GM12878 (cell line): ENCODE results near the gene TNFRSF9. TPM values are rescaled to one million over a fixed set of nuclear protein-coding genes. Genes with fewer than 3 reads are reported as not detected.

ENCODE experiments used
- ATAC-seq: fragments of 200-7000 bp; cut with Tn5 transposase; 3 replicates; pipeline ENCODE4 v1.9.1; 2020; ENCODE audit warnings: mild to moderate bottlenecking, moderate library complexity
- BruUV-seq: library from RNA; stranded (reverse); fragments of 400-500 nt; replicated peaks from 2 replicates; lab custom pipeline; 2021; lab: Mats Ljungman, UMichigan
- CTCF ChIA-PET: fragments of 300-600 bp; sonication (Branson Sonifier 250); formaldehyde crosslinking; extraction: SDS; loops from one replicate; lab custom pipeline; 2021; ENCODE audit warnings: inconsistent platforms; lab: Yijun Ruan, JAX
- POLR2A ChIA-PET: fragments of 350-600 bp; formaldehyde crosslinking; extraction: SDS; loops from one replicate; lab custom pipeline; 2021; ENCODE audit warnings: inconsistent platforms; lab: Charles Lee
- RAD21 ChIA-PET: fragments of 300-600 bp; sonication (Branson Sonifier 250); formaldehyde crosslinking; loops from one replicate; lab custom pipeline; 2023; ENCODE audit warnings: antibody characterized with exemption; ENCODE audit not compliant: unreplicated experiment; lab: Charles Lee
- SMC1A ChIA-PET: fragments of 300-600 bp; sonication (Branson Sonifier 250); formaldehyde crosslinking; loops from one replicate; lab custom pipeline; 2023; ENCODE audit not compliant: unreplicated experiment, uncharacterized antibody; lab: Charles Lee
- DNase-seq: peaks from one replicate; pipeline ENCODE4 v3.0.0-alpha.2; 2011; ENCODE audit warnings: low read depth, low spot score
- FAIRE-seq: peaks from 3 replicates; lab custom pipeline; 2011; peaks lifted over from hg19 to GRCh38; lab: Jason Lieb, UNC
- H2AFZ ChIP-seq: 2 replicates; pipeline ENCODE4 v1.6.0; 2011; ENCODE audit warnings: low read depth, low read length, control low read depth; ENCODE audit not compliant: control insufficient read depth
- H3K27ac ChIP-seq: 2 replicates; pipeline ENCODE4 v1.5.1; 2011; ENCODE audit warnings: control low read depth; ENCODE audit not compliant: control insufficient read depth, insufficient read depth
- H3K27me3 ChIP-seq, 2 experiments: replicated peaks in 1 of 2; 2 replicates each; pipeline versions ENCODE4 v1.6.0 to v1.6.1; 2011; ENCODE audit warnings: low read length in 1 of 2; ENCODE audit not compliant: control insufficient read depth in 2 of 2, insufficient read depth in 2 of 2
- H3K36me3 ChIP-seq, 2 experiments: 2 replicates each; pipeline ENCODE4 v1.5.1; 2011; ENCODE audit warnings: low read length in 1 of 2; ENCODE audit not compliant: control insufficient read depth in 2 of 2, insufficient read depth in 2 of 2
- H3K4me1 ChIP-seq: 2 replicates; pipeline ENCODE4 v1.6.1; 2011; ENCODE audit warnings: mild to moderate bottlenecking, low read length, moderate library complexity, mixed read lengths; ENCODE audit not compliant: control insufficient read depth, insufficient read depth
- H3K4me2 ChIP-seq: 2 replicates; pipeline ENCODE4 v1.6.0; 2011; ENCODE audit warnings: control low read depth; ENCODE audit not compliant: control insufficient read depth, insufficient read depth
- H3K4me3 ChIP-seq: fragments of 200-600 bp; sonication (generic); 2 replicates; pipeline ENCODE4 v1.5.1; 2016
- H3K79me2 ChIP-seq: 2 replicates; pipeline ENCODE4 v1.6.0; 2011; ENCODE audit warnings: low read length; ENCODE audit not compliant: control insufficient read depth, insufficient read depth
- H3K9ac ChIP-seq: 2 replicates; pipeline ENCODE4 v1.8.0; 2011; ENCODE audit warnings: low read length, control low read depth, mixed read lengths; ENCODE audit not compliant: control insufficient read depth, insufficient read depth
- H3K9me3 ChIP-seq: replicated peaks from 3 replicates; pipeline ENCODE4 v1.5.1; 2011; ENCODE audit warnings: mild to moderate bottlenecking, low read length; ENCODE audit not compliant: control insufficient read depth, insufficient read depth
- H4K20me1 ChIP-seq: 2 replicates; pipeline ENCODE4 v1.6.0; 2011; ENCODE audit not compliant: control insufficient read depth, insufficient read depth
- CEBPB ChIP-seq, 2 experiments: fragments of 150-350 bp in 1 of 2; IDR thresholded peaks; 2 replicates each; pipeline ENCODE4 v1.6.1; 2012 to 2014; ENCODE audit warnings: low read depth in 2 of 2, low read length in 2 of 2, borderline replicate concordance in 1 of 2, inconsistent platforms in 1 of 2
- CHD2 ChIP-seq: IDR thresholded peaks from 2 replicates; pipeline ENCODE4 v1.6.1; 2011; ENCODE audit warnings: low read depth, low read length, improper control_type of control experiment, borderline replicate concordance
- CREM ChIP-seq: IDR thresholded peaks from 2 replicates; pipeline ENCODE4 v1.6.1; 2014; ENCODE audit warnings: antibody characterized with exemption, low read depth
- EGR1 ChIP-seq, 2 experiments: IDR thresholded peaks; 1 replicate in 1 of 2; 2 replicates in 1 of 2; pipeline ENCODE4 v1.6.1; 2011 to 2012; ENCODE audit warnings: low read depth in 2 of 2, low read length in 2 of 2, borderline replicate concordance in 1 of 2, mild to moderate bottlenecking in 1 of 2, moderate library complexity in 1 of 2
- FOXK2 ChIP-seq: fragments of 450-650 bp; IDR thresholded peaks from 2 replicates; pipeline ENCODE4 v1.6.1; 2017; ENCODE audit warnings: mild to moderate bottlenecking, moderate library complexity
- FOXM1 ChIP-seq: IDR thresholded peaks from 2 replicates; pipeline ENCODE4 v1.6.1; 2012; ENCODE audit warnings: low read depth, mild to moderate bottlenecking, inconsistent platforms, low read length, moderate library complexity
- HDAC2 ChIP-seq: fragments of 200-600 bp; sonication (generic); IDR thresholded peaks from 2 replicates; pipeline ENCODE4 v1.6.1; 2017
- HDGF ChIP-seq: fragments of 450-650 bp; IDR thresholded peaks from 2 replicates; pipeline ENCODE4 v1.6.1; 2016; ENCODE audit warnings: antibody characterized with exemption
- NFIC ChIP-seq: IDR thresholded peaks from 2 replicates; pipeline ENCODE4 v1.6.1; 2012; ENCODE audit warnings: low read depth, mild to moderate bottlenecking, inconsistent platforms, low read length, moderate library complexity
- RB1 ChIP-seq: fragments of 450-650 bp; formaldehyde crosslinking; IDR thresholded peaks from 2 replicates; pipeline ENCODE4 v1.6.1; 2017; ENCODE audit warnings: mild to moderate bottlenecking, borderline replicate concordance
- SIX5 ChIP-seq: IDR thresholded peaks from 2 replicates; pipeline ENCODE4 v1.6.1; 2011; ENCODE audit warnings: mild to moderate bottlenecking, low read depth, low read length, moderate library complexity; ENCODE audit not compliant: severe bottlenecking
- SKIL ChIP-seq: fragments of 450-650 bp; IDR thresholded peaks from 2 replicates; pipeline ENCODE4 v1.6.1; 2017; ENCODE audit warnings: mild to moderate bottlenecking, low read depth, inconsistent platforms; ENCODE audit not compliant: poor library complexity, severe bottlenecking
- STAT1 ChIP-seq: fragments of 450-650 bp; conservative IDR thresholded peaks from 2 replicates; pipeline ENCODE4 v1.6.1; 2014; ENCODE audit warnings: antibody characterized with exemption, mild to moderate bottlenecking
- YBX1 ChIP-seq: fragments of 450-650 bp; IDR thresholded peaks from 2 replicates; pipeline ENCODE4 v1.6.1; 2016; ENCODE audit warnings: antibody characterized with exemption
- ZBED1 ChIP-seq: IDR thresholded peaks from 2 replicates; pipeline ENCODE4 v1.6.1; 2016; ENCODE audit warnings: borderline replicate concordance
- ZZZ3 ChIP-seq: IDR thresholded peaks from 2 replicates; pipeline ENCODE4 v1.6.1; 2011; ENCODE audit warnings: low read depth; ENCODE audit not compliant: control insufficient read depth, insufficient read length
- WGBS: methylation state at CpG from one replicate; pipeline ENCODE4 v1.1.6; 2016; ENCODE audit warnings: low lambda C conversion rate; ENCODE audit not compliant: insufficient replicate concordance, insufficient coverage; ENCODE audit errors: missing lambda C conversion rate; 5-methylcytosine and 5-hydroxymethylcytosine counted together
- in situ Hi-C: fragments of 300-500 bp; cut with MboI; formaldehyde crosslinking; loops from 9 replicates; pipeline ENCODE4 v1.14.3; 2018; ENCODE audit warnings: mixed read lengths
- intact Hi-C: fragments of 100-400 bp; cut with micrococcal nuclease; formaldehyde crosslinking; loops from one replicate; pipeline ENCODE4 v1.14.2; 2022; ENCODE audit not compliant: unreplicated experiment
- polyA plus RNA-seq, 11 experiments: library from polyadenylated mRNA; depleted of rRNA in 4 of 11; unstranded in 6 of 11; stranded (reverse) in 5 of 11; fragments of >200 nt; fragmentation: Nextera tagmentation in 4 of 11; fragmentation: Illumina TruSeq in 1 of 11; extraction: Ambion mirVana in 4 of 11; extraction: Trizol in 1 of 11; gene quantifications; 1 replicate in 1 of 11; 2 replicates in 10 of 11; pipeline versions ENCODE4 v1.2.1 to v1.2.3, GENCODE V29; 2011 to 2016; ENCODE audit warnings: inconsistent platforms in 2 of 11, missing spikeins in 2 of 11, low read depth in 1 of 11
- total RNA-seq, 4 experiments: library from RNA; depleted of rRNA in 3 of 4; stranded (reverse); fragments of >200 nt in 3 of 4; fragmentation: Illumina TruSeq in 1 of 4; extraction: Trizol in 1 of 4; gene quantifications; 2 replicates each; pipeline versions ENCODE4 v1.2.1 to v1.2.3, GENCODE V29; 2013 to 2021
- TF ChIP-seq, protein P1 (sequence below): fragments of 450-650 bp; IDR thresholded peaks from 2 replicates; pipeline ENCODE4 v1.6.1; 2016; ENCODE audit warnings: mild to moderate bottlenecking, moderate library complexity, borderline replicate concordance

Gene TNFRSF9
- total and polyA plus RNA-seq, 10 of the 15 experiments (the other 5 are each of a cell fraction or from before 2014, with no cell fraction given), result 2.0 to 25.6 (median 5.8) TPM

DNA sequence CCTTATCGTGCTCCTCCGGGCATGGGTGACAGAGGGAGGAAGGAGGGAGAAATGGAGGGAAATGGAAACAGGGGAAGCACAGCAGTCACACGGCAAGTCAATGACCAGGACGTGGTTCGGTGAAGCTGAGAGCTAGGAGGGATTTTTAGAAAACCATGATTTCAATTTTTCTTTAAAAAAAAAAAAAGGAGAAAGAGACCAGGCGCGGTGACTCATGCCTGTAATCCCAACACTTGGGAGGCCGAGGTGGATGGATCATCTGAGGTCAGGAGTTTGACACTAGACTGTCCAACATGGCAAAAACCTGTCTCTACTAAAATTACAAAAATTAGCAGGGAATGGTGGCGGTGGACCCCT lies 776 bp upstream of the TNFRSF9 start:
- 28% methylated on average over 7 of the region's 9 CpGs for WGBS
- Histone ChIP-seq H3K27ac (no peak overlapping the region), H3K36me3 (no peaks in the 10 kb centered on the region), H3K79me2 (no peaks in the 10 kb centered on the region), H3K4me3 (no peak overlapping the region), H3K9me3 (no peaks in the 10 kb centered on the region), H4K20me1 (no peaks in the 10 kb centered on the region), H3K4me2 (peak overlapping the region; percentile 0), H2AFZ (no peak overlapping the region), H3K27me3 (peaks cover 5 to 8% of the 10 kb centered on the region in 2 experiments; a peak in 3 of 4 replicates), H3K4me1 (peaks cover 5% of the 10 kb centered on the region; the same call in 1 of the 2 replicates), H3K9ac (no peak overlapping the region)
- DNase-seq (no peak), ATAC-seq (peak; percentile 11; the same call in 2 of the 3 replicates), FAIRE-seq (no peak)
- intact Hi-C loops, result no loop called here
- in situ Hi-C loops, result no loop called here
- TF ChIP-seq CHD2 (no peak), SIX5 (no peak), FOXK2 (no peak), RB1 (no peak), FOXM1 (no peak), STAT1 (no peak), EGR1 (IDR thresholded peaks at IDR 0.05; ENCODE audit: borderline replicate concordance in 1 of 2, low read depth in 2 of 2, low read length in 2 of 2) (no peak), HDGF (no peak), NFIC (no peak), SKIL (no peak), CEBPB (IDR thresholded peaks at IDR 0.05; ENCODE audit: borderline replicate concordance in 1 of 2, low read depth in 2 of 2, low read length in 2 of 2) (no peak), ZZZ3 (no peak), CREM (no peak), YBX1 (no peak), ZBED1 (no peak), HDAC2 (no peak)
- TF ChIP-seq, protein P1, sequence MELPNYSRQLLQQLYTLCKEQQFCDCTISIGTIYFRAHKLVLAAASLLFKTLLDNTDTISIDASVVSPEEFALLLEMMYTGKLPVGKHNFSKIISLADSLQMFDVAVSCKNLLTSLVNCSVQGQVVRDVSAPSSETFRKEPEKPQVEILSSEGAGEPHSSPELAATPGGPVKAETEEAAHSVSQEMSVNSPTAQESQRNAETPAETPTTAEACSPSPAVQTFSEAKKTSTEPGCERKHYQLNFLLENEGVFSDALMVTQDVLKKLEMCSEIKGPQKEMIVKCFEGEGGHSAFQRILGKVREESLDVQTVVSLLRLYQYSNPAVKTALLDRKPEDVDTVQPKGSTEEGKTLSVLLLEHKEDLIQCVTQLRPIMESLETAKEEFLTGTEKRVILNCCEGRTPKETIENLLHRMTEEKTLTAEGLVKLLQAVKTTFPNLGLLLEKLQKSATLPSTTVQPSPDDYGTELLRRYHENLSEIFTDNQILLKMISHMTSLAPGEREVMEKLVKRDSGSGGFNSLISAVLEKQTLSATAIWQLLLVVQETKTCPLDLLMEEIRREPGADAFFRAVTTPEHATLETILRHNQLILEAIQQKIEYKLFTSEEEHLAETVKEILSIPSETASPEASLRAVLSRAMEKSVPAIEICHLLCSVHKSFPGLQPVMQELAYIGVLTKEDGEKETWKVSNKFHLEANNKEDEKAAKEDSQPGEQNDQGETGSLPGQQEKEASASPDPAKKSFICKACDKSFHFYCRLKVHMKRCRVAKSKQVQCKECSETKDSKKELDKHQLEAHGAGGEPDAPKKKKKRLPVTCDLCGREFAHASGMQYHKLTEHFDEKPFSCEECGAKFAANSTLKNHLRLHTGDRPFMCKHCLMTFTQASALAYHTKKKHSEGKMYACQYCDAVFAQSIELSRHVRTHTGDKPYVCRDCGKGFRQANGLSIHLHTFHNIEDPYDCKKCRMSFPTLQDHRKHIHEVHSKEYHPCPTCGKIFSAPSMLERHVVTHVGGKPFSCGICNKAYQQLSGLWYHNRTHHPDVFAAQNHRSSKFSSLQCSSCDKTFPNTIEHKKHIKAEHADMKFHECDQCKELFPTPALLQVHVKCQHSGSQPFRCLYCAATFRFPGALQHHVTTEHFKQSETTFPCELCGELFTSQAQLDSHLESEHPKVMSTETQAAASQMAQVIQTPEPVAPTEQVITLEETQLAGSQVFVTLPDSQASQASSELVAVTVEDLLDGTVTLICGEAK, result no peak
- ChIA-PET POLR2A (interaction anchor here (0.9 kb wide), 1 partner anchor 20 kb away, joined by 3 read pairs; the partner anchor contains the start of gene PARK7), CTCF (interaction anchor here (0.6 to 1.4 kb wide), 2 partner anchors 189 to 1347 kb away, joined by 3 read pairs; no protein-coding TSS in a partner anchor), SMC1A (interaction anchor here (1.1 to 2.3 kb wide), 3 partner anchors 8 to 20 kb away, joined by 3 to 9 read pairs (median 5); partner anchors contain the start of gene PARK7), RAD21 (interaction anchor here (1.6 kb wide), 1 partner anchor 20 kb away, joined by 4 read pairs; the partner anchor contains the start of gene PARK7)
- BruUV-seq, result no TSS peak
